GM23338 (cell line): ENCODE data around the gene IGSF5. TPM values are rescaled to one million over a fixed set of nuclear protein-coding genes. Genes with fewer than 3 reads are reported as not detected.

Experiments
- ATAC-seq: fragments of 200-7000 bp; cut with Tn5 transposase; 3 replicates; pipeline ENCODE4 v1.9.1; 2020
- DNase-seq: peaks from one replicate; pipeline ENCODE4 v3.0.0-alpha.2; 2015; ENCODE audit warnings: low spot score
- H2AFZ ChIP-seq: fragments of 200-600 bp; sonication (generic); 2 replicates; pipeline ENCODE4 v1.8.0; 2016; ENCODE audit warnings: antibody characterized with exemption, mild to moderate bottlenecking, moderate library complexity
- H3F3A ChIP-seq: fragments of 200-600 bp; sonication (generic); replicated peaks from 2 replicates; pipeline ENCODE4 v1.8.0; 2017; ENCODE audit warnings: antibody characterized with exemption, mixed run types, low read depth
- H3K27ac ChIP-seq: fragments of 200-600 bp; sonication (generic); 2 replicates; pipeline ENCODE4 v1.6.1; 2016; ENCODE audit warnings: low read depth
- H3K27me3 ChIP-seq: fragments of 200-600 bp; sonication (generic); 2 replicates; pipeline ENCODE4 v1.8.0; 2016; ENCODE audit warnings: mild to moderate bottlenecking, mixed run types, moderate library complexity; ENCODE audit not compliant: insufficient read depth
- H3K36me3 ChIP-seq: fragments of 200-600 bp; sonication (generic); 2 replicates; pipeline ENCODE4 v1.8.0; 2016; ENCODE audit warnings: mild to moderate bottlenecking; ENCODE audit not compliant: insufficient read depth
- H3K4me1 ChIP-seq: fragments of 200-600 bp; sonication (generic); 2 replicates; pipeline ENCODE4 v1.8.0; 2016; ENCODE audit warnings: mild to moderate bottlenecking, moderate library complexity; ENCODE audit not compliant: insufficient read depth
- H3K4me2 ChIP-seq: fragments of 200-600 bp; sonication (generic); 2 replicates; pipeline ENCODE4 v1.7.1; 2017; ENCODE audit warnings: mixed run types
- H3K4me3 ChIP-seq: fragments of 200-600 bp; sonication (generic); 2 replicates; pipeline ENCODE4 v1.6.1; 2016; ENCODE audit warnings: mixed run types
- H3K79me2 ChIP-seq: fragments of 200-600 bp; sonication (generic); replicated peaks from 2 replicates; pipeline ENCODE4 v1.8.0; 2017; ENCODE audit warnings: mild to moderate bottlenecking; ENCODE audit not compliant: insufficient read depth
- H3K9me2 ChIP-seq: fragments of 200-600 bp; sonication (generic); 2 replicates; pipeline ENCODE4 v1.8.0; 2017; ENCODE audit not compliant: insufficient read depth
- H4K20me1 ChIP-seq: fragments of 200-600 bp; sonication (generic); replicated peaks from 2 replicates; pipeline ENCODE4 v1.8.0; 2017; ENCODE audit warnings: mild to moderate bottlenecking; ENCODE audit not compliant: insufficient read depth
- H3K27ac Mint-ChIP-seq: 2 replicates; pipeline ENCODE4 v1.8.0; 2020; ENCODE audit warnings: inconsistent platforms, mild to moderate bottlenecking, moderate library complexity, mixed read lengths
- H3K27me3 Mint-ChIP-seq: 3 replicates; pipeline ENCODE4 v1.8.0; 2022; ENCODE audit warnings: low read depth, mild to moderate bottlenecking, moderate library complexity, mixed read lengths, inconsistent platforms; ENCODE audit not compliant: insufficient read depth, poor library complexity
- H3K36me3 Mint-ChIP-seq: 3 replicates; pipeline ENCODE4 v1.8.0; 2021; ENCODE audit warnings: low read depth, mild to moderate bottlenecking, inconsistent platforms, moderate library complexity, mixed read lengths
- H3K4me1 Mint-ChIP-seq: 3 replicates; pipeline ENCODE4 v1.8.0; 2020; ENCODE audit warnings: mild to moderate bottlenecking, inconsistent platforms, mixed read lengths
- H3K4me3 Mint-ChIP-seq: 3 replicates; pipeline ENCODE4 v1.8.0; 2021; ENCODE audit warnings: moderate library complexity, mild to moderate bottlenecking, inconsistent platforms, mixed read lengths
- H3K9me3 Mint-ChIP-seq: 3 replicates; pipeline ENCODE4 v1.8.0; 2020; ENCODE audit warnings: moderate library complexity, mild to moderate bottlenecking, inconsistent platforms, mixed read lengths
- CREB1 ChIP-seq: fragments of 250-450 bp; sonication (Bioruptor Pico); IDR thresholded peaks from 2 replicates; pipeline ENCODE4 v1.5.0; 2020; ENCODE audit warnings: low read depth, mild to moderate bottlenecking, moderate library complexity
- CTCF ChIP-seq, 2 experiments: fragments of 200-600 bp in 1 of 2; sonication (generic) in 1 of 2; conservative IDR thresholded peaks; 2 replicates each; pipeline versions ENCODE4 v1.5.1 to v1.6.1; 2016 to 2017; ENCODE audit warnings: antibody characterized with exemption in 2 of 2, low read depth in 2 of 2, mild to moderate bottlenecking in 2 of 2, moderate library complexity in 1 of 2
- ETS1 ChIP-seq: IDR thresholded peaks from 2 replicates; pipeline ENCODE4 v1.6.1; 2016; ENCODE audit warnings: antibody characterized with exemption
- EZH2phosphoT487 ChIP-seq: fragments of 200-600 bp; sonication (generic); IDR thresholded peaks from one replicate; pipeline ENCODE4 v1.8.1; 2018; ENCODE audit warnings: antibody characterized with exemption; ENCODE audit not compliant: unreplicated experiment
- NANOG ChIP-seq: IDR thresholded peaks from 2 replicates; pipeline ENCODE4 v1.6.1; 2016; ENCODE audit warnings: antibody characterized with exemption, borderline replicate concordance
- REST ChIP-seq: IDR thresholded peaks from one replicate; pipeline ENCODE4 v1.6.1; 2018; ENCODE audit warnings: antibody characterized with exemption; ENCODE audit not compliant: unreplicated experiment
- STAT1 ChIP-seq: IDR thresholded peaks from one replicate; pipeline ENCODE4 v1.6.1; 2016; ENCODE audit warnings: antibody characterized with exemption; ENCODE audit not compliant: unreplicated experiment
- ZNF114 ChIP-seq: fragments of 250-450 bp; sonication (Bioruptor Pico); IDR thresholded peaks from 2 replicates; pipeline ENCODE4 v1.5.0; 2020; ENCODE audit warnings: mild to moderate bottlenecking, moderate library complexity
- ZNF462 ChIP-seq: fragments of 250-450 bp; sonication (Bioruptor Pico); IDR thresholded peaks from 2 replicates; pipeline ENCODE4 v1.5.0; 2020; ENCODE audit warnings: mild to moderate bottlenecking, moderate library complexity
- polyA plus RNA-seq: library from polyadenylated mRNA; unstranded; fragments of >200 nt; fragmentation: Nextera tagmentation; extraction: Ambion mirVana; gene quantifications from 2 replicates; pipeline ENCODE4 v1.2.1, GENCODE V29; 2016
- total RNA-seq: library from RNA; depleted of rRNA; stranded (reverse); fragments of >200 nt; shearing (Covaris generic); gene quantifications from 2 replicates; pipeline ENCODE4 v1.2.3, GENCODE V29; 2014

IGSF5 gene
- total and polyA plus RNA-seq, 2 experiments from 2014 or later: 4.4 to 10.1 TPM

GRCh38 chr21:39707316-39707715, 37.7 kb upstream of the IGSF5 start:
- H3K9me3 Mint-ChIP-seq: peaks cover 31% of the 10 kb centered on the region
- peaks cover 3% of the 10 kb centered on the region for H3K27me3 Mint-ChIP-seq
- Histone ChIP-seq H3F3A (peaks cover 12% of the 10 kb centered on the region), H3K27ac (peak overlapping the region; percentile 89), H4K20me1 (no peaks in the 10 kb centered on the region), H3K79me2 (no peaks in the 10 kb centered on the region), H3K9me2 (peaks cover 33% of the 10 kb centered on the region), H3K4me1 (peaks cover 29% of the 10 kb centered on the region), H3K4me2 (peak overlapping the region; percentile 50), H2AFZ (no peak overlapping the region), H3K27me3 (no peaks in the 10 kb centered on the region), H3K36me3 (peaks cover 11% of the 10 kb centered on the region; the same call in 1 of the 2 replicates), H3K4me3 (no peak overlapping the region)
- DNase-seq: peak; percentile 76
- H3K36me3 Mint-ChIP-seq: peaks cover 70% of the 10 kb centered on the region
- peak; percentile 91 for ATAC-seq
- peak; percentile 82 for TF ChIP-seq NANOG
- TF ChIP-seq ZNF462: 0 out of 2 replicates have a peak, but pooled peaks have one; percentile 23
- no peak for TF ChIP-seq STAT1
- H3K27ac Mint-ChIP-seq: peak overlapping the region; percentile 91
- H3K4me1 Mint-ChIP-seq: peaks cover 29% of the 10 kb centered on the region
- peak overlapping the region; percentile 22; the same call in 2 of the 3 replicates for H3K4me3 Mint-ChIP-seq

GRCh38 chr21:39710866-39711265, 34.1 kb upstream of the IGSF5 start:
- Histone ChIP-seq H3K4me1 (peaks cover 29% of the 10 kb centered on the region), H3K79me2 (no peaks in the 10 kb centered on the region), H3K9me2 (peaks cover 33% of the 10 kb centered on the region), H3K27me3 (no peaks in the 10 kb centered on the region), H3K27ac (no peak overlapping the region), H3K4me2 (no peak overlapping the region), H3K36me3 (no peaks in the 10 kb centered on the region; the same call in 1 of the 2 replicates), H3F3A (peaks cover 12% of the 10 kb centered on the region), H3K4me3 (no peak overlapping the region), H4K20me1 (no peaks in the 10 kb centered on the region), H2AFZ (no peak overlapping the region)
- no peak overlapping the region for H3K4me3 Mint-ChIP-seq
- no peak overlapping the region for H3K27ac Mint-ChIP-seq
- no peak for ATAC-seq
- peaks cover 49% of the 10 kb centered on the region for H3K36me3 Mint-ChIP-seq
- peaks cover 28% of the 10 kb centered on the region for H3K4me1 Mint-ChIP-seq
- DNase-seq: no peak
- H3K27me3 Mint-ChIP-seq: peaks cover 6% of the 10 kb centered on the region
- peaks cover 8% of the 10 kb centered on the region for H3K9me3 Mint-ChIP-seq
- TF ChIP-seq ETS1 (no peak), REST (no peak), EZH2phosphoT487 (no peak), CREB1 (CRISPR knock-in tag) (no peak), ZNF114 (CRISPR knock-in tag) (no peak), CTCF (conservative IDR thresholded peaks at IDR 0.05; ENCODE audit: low read depth in 2 of 2) (no peak)
